Measurements from ENCODE around the gene KCNS1. TPM values are rescaled to one million over a fixed set of nuclear protein-coding genes. Genes with fewer than 3 reads are reported as not detected.

Gene KCNS1
- total and polyA plus RNA-seq, 2 donors (not counting 1 experiment from before 2014, with no cell fraction given), result 0.33 to 0.50 TPM

DNA sequence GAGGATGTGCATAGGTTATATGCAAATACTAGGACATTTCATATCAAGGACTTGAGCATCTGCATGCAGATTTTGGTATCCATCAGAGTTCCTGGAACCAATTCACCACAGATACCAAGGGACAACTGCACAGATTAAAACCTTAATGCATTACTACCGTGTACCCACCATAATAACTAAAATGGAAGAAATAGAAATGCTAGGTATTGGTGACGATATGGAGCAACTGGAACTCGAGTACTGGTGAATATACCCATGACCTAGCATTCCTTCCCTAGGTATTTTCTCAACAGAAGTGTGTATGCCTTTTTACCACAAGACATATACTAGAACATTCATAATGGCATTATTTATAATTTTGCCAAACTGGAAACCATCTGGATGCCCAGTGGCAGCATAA, 18.5 kb downstream of the KCNS1 start:
- H3K27me3 ChIP-seq (ENCODE audit: control insufficient read depth, insufficient read depth, low read length), result no peaks in the 10 kb centered on the region
- no peak overlapping the region for H3K4me2 ChIP-seq (ENCODE audit: extremely low read depth, insufficient read depth, low read length)
- H4K20me1 ChIP-seq (ENCODE audit: control insufficient read depth, extremely low read depth, insufficient read depth, low read length), result no peaks in the 10 kb centered on the region
- H3K9ac ChIP-seq (ENCODE audit: insufficient read depth, low read length), result no peak overlapping the region
- DNase-seq (ENCODE audit: low read depth in 2 of 2), result no peak
- peaks cover 2% of the 10 kb centered on the region for H3K36me3 ChIP-seq (ENCODE audit: control insufficient read depth, insufficient read depth, low read length)
- no peaks in the 10 kb centered on the region for H3K79me2 ChIP-seq (ENCODE audit: control insufficient read depth, insufficient read depth, low read length)
- no peaks in the 10 kb centered on the region for H3K9me3 ChIP-seq (ENCODE audit: control insufficient read depth, insufficient read depth, low read depth, low read length)
- no peak overlapping the region for H2AFZ ChIP-seq (ENCODE audit: low read length)
- no peak for TF ChIP-seq EZH2 (IDR thresholded peaks at IDR 0.05; ENCODE audit: low read length, missing control alignments)
- no peak for TF ChIP-seq CTCF (conservative IDR thresholded peaks at IDR 0.05 in 1 of 2, IDR thresholded peaks at IDR 0.05 in 1 of 2; ENCODE audit: low read depth in 1 of 2, low read length in 2 of 2)
- H3K4me3 ChIP-seq (replicated peaks in 1 of 4; ENCODE audit: control extremely low read depth in 1 of 4, insufficient read depth in 1 of 4, low read depth in 3 of 4, low read length in 4 of 4), result no peak overlapping the region
- no peak overlapping the region for H3K27ac ChIP-seq (ENCODE audit: insufficient read depth, low read length)
- H3K4me1 ChIP-seq (ENCODE audit: control insufficient read depth, extremely low read depth, insufficient read depth, low read length), result peaks cover under 1% of the 10 kb centered on the region

GRCh38 chr20:45080867-45081624, 19.9 kb downstream of the KCNS1 start:
- H3K9ac ChIP-seq (ENCODE audit: insufficient read depth, low read length), result no peak overlapping the region
- H4K20me1 ChIP-seq (ENCODE audit: control insufficient read depth, extremely low read depth, insufficient read depth, low read length), result no peaks in the 10 kb centered on the region
- no peaks in the 10 kb centered on the region for H3K9me3 ChIP-seq (ENCODE audit: control insufficient read depth, insufficient read depth, low read depth, low read length)
- H2AFZ ChIP-seq (ENCODE audit: low read length), result no peak overlapping the region
- no peaks in the 10 kb centered on the region for H3K27me3 ChIP-seq (ENCODE audit: control insufficient read depth, insufficient read depth, low read length)
- H3K36me3 ChIP-seq (ENCODE audit: control insufficient read depth, insufficient read depth, low read length), result peaks cover 2% of the 10 kb centered on the region
- no peak overlapping the region for H3K4me3 ChIP-seq (replicated peaks in 1 of 4; ENCODE audit: control extremely low read depth in 1 of 4, insufficient read depth in 1 of 4, low read depth in 3 of 4, low read length in 4 of 4)
- H3K27ac ChIP-seq (ENCODE audit: insufficient read depth, low read length), result no peak overlapping the region
- DNase-seq (ENCODE audit: low read depth in 2 of 2), result peak in 1 of 2 donors; percentile 56
- H3K4me1 ChIP-seq (ENCODE audit: control insufficient read depth, extremely low read depth, insufficient read depth, low read length), result no peaks in the 10 kb centered on the region
- TF ChIP-seq CTCF (conservative IDR thresholded peaks at IDR 0.05 in 1 of 2, IDR thresholded peaks at IDR 0.05 in 1 of 2; ENCODE audit: low read depth in 1 of 2, low read length in 2 of 2) (peak; percentile 42 to 61), EZH2 (IDR thresholded peaks at IDR 0.05; ENCODE audit: low read length, missing control alignments) (no peak)
- H3K4me2 ChIP-seq (ENCODE audit: extremely low read depth, insufficient read depth, low read length), result no peak overlapping the region
- H3K79me2 ChIP-seq (ENCODE audit: control insufficient read depth, insufficient read depth, low read length), result no peaks in the 10 kb centered on the region

GRCh38 chr20:45077559-45077958, 23.4 kb downstream of the KCNS1 start:
- no peak overlapping the region for H3K4me3 ChIP-seq (replicated peaks in 1 of 4; ENCODE audit: control extremely low read depth in 1 of 4, insufficient read depth in 1 of 4, low read depth in 3 of 4, low read length in 4 of 4)
- peaks cover 5% of the 10 kb centered on the region for H3K36me3 ChIP-seq (ENCODE audit: control insufficient read depth, insufficient read depth, low read length)
- H3K27me3 ChIP-seq (ENCODE audit: control insufficient read depth, insufficient read depth, low read length), result no peaks in the 10 kb centered on the region
- DNase-seq (ENCODE audit: low read depth in 2 of 2), result no peak
- H3K4me2 ChIP-seq (ENCODE audit: extremely low read depth, insufficient read depth, low read length), result no peak overlapping the region
- H2AFZ ChIP-seq (ENCODE audit: low read length), result no peak overlapping the region
- TF ChIP-seq CTCF (conservative IDR thresholded peaks at IDR 0.05 in 1 of 2, IDR thresholded peaks at IDR 0.05 in 1 of 2; ENCODE audit: low read depth in 1 of 2, low read length in 2 of 2), result no peak
- no peak for TF ChIP-seq EZH2 (IDR thresholded peaks at IDR 0.05; ENCODE audit: low read length, missing control alignments)
- no peaks in the 10 kb centered on the region for H3K9me3 ChIP-seq (ENCODE audit: control insufficient read depth, insufficient read depth, low read depth, low read length)
- H3K4me1 ChIP-seq (ENCODE audit: control insufficient read depth, extremely low read depth, insufficient read depth, low read length), result no peaks in the 10 kb centered on the region
- no peak overlapping the region for H3K9ac ChIP-seq (ENCODE audit: insufficient read depth, low read length)
- H3K27ac ChIP-seq (ENCODE audit: insufficient read depth, low read length), result no peak overlapping the region
- no peaks in the 10 kb centered on the region for H4K20me1 ChIP-seq (ENCODE audit: control insufficient read depth, extremely low read depth, insufficient read depth, low read length)
- no peaks in the 10 kb centered on the region for H3K79me2 ChIP-seq (ENCODE audit: control insufficient read depth, insufficient read depth, low read length)

Measured in fibroblast of lung (primary cell).